Neural cell (in vitro differentiated cells): ENCODE data around the gene COL3A1. TPM values are rescaled to one million over a fixed set of nuclear protein-coding genes. Genes with fewer than 3 reads are reported as not detected.

ENCODE experiments used
- H2AFZ ChIP-seq: fragments of 200-600, 300-800 bp; sonication (generic), shearing (Covaris generic); 2 replicates; pipeline ENCODE4 v1.6.0; 2014; ENCODE audit warnings: low read depth, mild to moderate bottlenecking, antibody characterized with exemption, low read length, moderate library complexity
- H3F3A ChIP-seq: fragments of 200-600 bp; shearing (Covaris generic); 2 replicates; pipeline ENCODE4 v1.6.1; 2016; ENCODE audit warnings: mild to moderate bottlenecking, moderate library complexity, mixed read lengths, antibody characterized with exemption, low read length; ENCODE audit not compliant: insufficient read depth, poor library complexity, severe bottlenecking
- H3K27ac ChIP-seq: fragments of 200-600, 300-800 bp; sonication (generic), shearing (Covaris generic); 2 replicates; pipeline ENCODE4 v1.5.1; 2014; ENCODE audit warnings: mild to moderate bottlenecking, low read length, moderate library complexity
- H3K27me3 ChIP-seq: fragments of 300-800, 200-600 bp; sonication (generic), shearing (Covaris generic); 2 replicates; pipeline ENCODE4 v1.6.0; 2014; ENCODE audit warnings: mild to moderate bottlenecking, low read depth, low read length, moderate library complexity; ENCODE audit not compliant: insufficient read depth
- H3K36me3 ChIP-seq: fragments of 300-800, 200-600 bp; sonication (generic), shearing (Covaris generic); 2 replicates; pipeline ENCODE4 v1.5.1; 2014; ENCODE audit warnings: mild to moderate bottlenecking, antibody characterized with exemption, low read length, moderate library complexity; ENCODE audit not compliant: insufficient read depth
- H3K4me2 ChIP-seq: fragments of 300-800, 200-600 bp; sonication (generic), shearing (Covaris generic); 2 replicates; pipeline ENCODE4 v1.6.0; 2014; ENCODE audit warnings: mild to moderate bottlenecking, low read length
- H3K4me3 ChIP-seq: fragments of 300-800, 200-600 bp; sonication (generic), shearing (Covaris generic); 2 replicates; pipeline ENCODE4 v1.5.1; 2014; ENCODE audit warnings: mild to moderate bottlenecking, low read length, moderate library complexity
- H3K79me2 ChIP-seq: fragments of 200-600 bp; shearing (Covaris generic); replicated peaks from 2 replicates; pipeline ENCODE4 v1.6.0; 2014; ENCODE audit warnings: mild to moderate bottlenecking, low read length, moderate library complexity; ENCODE audit not compliant: insufficient read depth
- H3K9ac ChIP-seq: fragments of 300-800, 200-600 bp; sonication (generic), shearing (Covaris generic); 2 replicates; pipeline ENCODE4 v1.6.1; 2016; ENCODE audit warnings: mild to moderate bottlenecking, low read length, mixed read lengths
- H3K9me2 ChIP-seq: fragments of 200-600 bp; shearing (Covaris generic); 2 replicates; pipeline ENCODE4 v1.6.1; 2016; ENCODE audit warnings: mild to moderate bottlenecking, low read length, mixed read lengths; ENCODE audit not compliant: insufficient read depth
- H3K9me3 ChIP-seq: fragments of 200-600, 300-800 bp; sonication (generic), shearing (Covaris generic); 2 replicates; pipeline ENCODE4 v1.6.1; 2016; ENCODE audit warnings: mild to moderate bottlenecking, mixed run types, low read length, moderate library complexity, mixed read lengths
- H4K20me1 ChIP-seq: fragments of 200-600 bp; shearing (Covaris generic); 2 replicates; pipeline ENCODE4 v1.6.1; 2016; ENCODE audit warnings: mild to moderate bottlenecking, mixed run types; ENCODE audit not compliant: insufficient read depth
- CTCF ChIP-seq: fragments of 450-650 bp; IDR thresholded peaks from 2 replicates; pipeline ENCODE4 v1.5.1; 2014; ENCODE audit warnings: antibody characterized with exemption, mild to moderate bottlenecking, moderate library complexity; ENCODE audit not compliant: poor library complexity, severe bottlenecking
- EP300 ChIP-seq: fragments of 450-650 bp; conservative IDR thresholded peaks from 2 replicates; pipeline ENCODE4 v1.6.1; 2014; ENCODE audit warnings: antibody characterized with exemption, mild to moderate bottlenecking, moderate library complexity; ENCODE audit not compliant: poor library complexity, severe bottlenecking
- EZH2 ChIP-seq: fragments of 200-600, 300-800 bp; shearing (Covaris generic), sonication (generic); IDR thresholded peaks from 2 replicates; pipeline ENCODE4 v1.6.1; 2014; ENCODE audit warnings: antibody characterized with exemption, low read length, borderline replicate concordance, mild to moderate bottlenecking; ENCODE audit not compliant: insufficient read depth, poor library complexity, severe bottlenecking
- MXI1 ChIP-seq: fragments of 450-650 bp; conservative IDR thresholded peaks from 2 replicates; pipeline ENCODE4 v1.6.1; 2014; ENCODE audit warnings: antibody characterized with exemption, mild to moderate bottlenecking; ENCODE audit not compliant: poor library complexity, severe bottlenecking
- POLR2AphosphoS5 ChIP-seq: IDR thresholded peaks from 2 replicates; pipeline ENCODE4 v1.6.1; 2012
- RAD21 ChIP-seq: fragments of 450-650 bp; conservative IDR thresholded peaks from 2 replicates; pipeline ENCODE4 v1.6.1; 2014; ENCODE audit warnings: antibody characterized with exemption, mild to moderate bottlenecking, moderate library complexity
- REST ChIP-seq: IDR thresholded peaks from 2 replicates; pipeline ENCODE4 v1.6.1; 2012; ENCODE audit warnings: borderline replicate concordance
- SMC3 ChIP-seq: fragments of 450-650 bp; conservative IDR thresholded peaks from 2 replicates; pipeline ENCODE4 v1.6.1; 2014; ENCODE audit warnings: antibody characterized with exemption, mild to moderate bottlenecking, moderate library complexity; ENCODE audit not compliant: poor library complexity
- TAF1 ChIP-seq: IDR thresholded peaks from 2 replicates; pipeline ENCODE4 v1.6.1; 2012; ENCODE audit warnings: low read depth
- polyA plus RNA-seq: library from polyadenylated mRNA; depleted of rRNA; stranded (reverse); fragments of >200 nt; gene quantifications from 2 replicates; pipeline ENCODE4 v1.2.3, GENCODE V29; 2014

COL3A1 gene
- polyA plus RNA-seq, 1 donor from 2014 or later = 1.3 TPM

- H3K27ac ChIP-seq = no peak overlapping the region
- H3K9me3 ChIP-seq = no peaks in the 10 kb centered on the region
- H3K4me2 ChIP-seq = no peak overlapping the region
- H3K9me2 ChIP-seq = no peaks in the 10 kb centered on the region
- no peaks in the 10 kb centered on the region for H4K20me1 ChIP-seq
- H3K9ac ChIP-seq = no peak overlapping the region
- H3K79me2 ChIP-seq = no peaks in the 10 kb centered on the region
- no peaks in the 10 kb centered on the region for H3K27me3 ChIP-seq
- H3F3A ChIP-seq = no peaks in the 10 kb centered on the region
- H3K36me3 ChIP-seq = no peaks in the 10 kb centered on the region
- no peak overlapping the region for H3K4me3 ChIP-seq
- H2AFZ ChIP-seq = no peak overlapping the region
- TF ChIP-seq RAD21 (no peak), EZH2 (no peak), MXI1 (no peak), TAF1 (no peak), CTCF (no peak), POLR2AphosphoS5 (no peak), EP300 (no peak), REST (no peak), SMC3 (no peak)
These were observed 9.1 kb upstream of the COL3A1 start for GRCh38 chr2:188964976-188965546.

- Histone ChIP-seq H3K27me3 (no peaks in the 10 kb centered on the region), H3K79me2 (no peaks in the 10 kb centered on the region), H3K4me3 (no peak overlapping the region), H3K27ac (no peak overlapping the region), H3K9me2 (no peaks in the 10 kb centered on the region), H2AFZ (no peak overlapping the region), H3K9me3 (no peaks in the 10 kb centered on the region), H3K4me2 (no peak overlapping the region), H3F3A (no peaks in the 10 kb centered on the region), H4K20me1 (no peaks in the 10 kb centered on the region), H3K36me3 (no peaks in the 10 kb centered on the region), H3K9ac (no peak overlapping the region)
- TF ChIP-seq CTCF (no peak), MXI1 (no peak), POLR2AphosphoS5 (no peak), EZH2 (no peak), RAD21 (no peak), TAF1 (no peak)
These were observed 8.6 kb upstream of the COL3A1 start for GRCh38 chr2:188965563-188965962.
